ENCODE measurements around the gene PLEKHG5.
A peak's percentile ranks its signal among the peaks of the same experiment; 100 is the strongest.

The PLEKHG5 gene, protein sequence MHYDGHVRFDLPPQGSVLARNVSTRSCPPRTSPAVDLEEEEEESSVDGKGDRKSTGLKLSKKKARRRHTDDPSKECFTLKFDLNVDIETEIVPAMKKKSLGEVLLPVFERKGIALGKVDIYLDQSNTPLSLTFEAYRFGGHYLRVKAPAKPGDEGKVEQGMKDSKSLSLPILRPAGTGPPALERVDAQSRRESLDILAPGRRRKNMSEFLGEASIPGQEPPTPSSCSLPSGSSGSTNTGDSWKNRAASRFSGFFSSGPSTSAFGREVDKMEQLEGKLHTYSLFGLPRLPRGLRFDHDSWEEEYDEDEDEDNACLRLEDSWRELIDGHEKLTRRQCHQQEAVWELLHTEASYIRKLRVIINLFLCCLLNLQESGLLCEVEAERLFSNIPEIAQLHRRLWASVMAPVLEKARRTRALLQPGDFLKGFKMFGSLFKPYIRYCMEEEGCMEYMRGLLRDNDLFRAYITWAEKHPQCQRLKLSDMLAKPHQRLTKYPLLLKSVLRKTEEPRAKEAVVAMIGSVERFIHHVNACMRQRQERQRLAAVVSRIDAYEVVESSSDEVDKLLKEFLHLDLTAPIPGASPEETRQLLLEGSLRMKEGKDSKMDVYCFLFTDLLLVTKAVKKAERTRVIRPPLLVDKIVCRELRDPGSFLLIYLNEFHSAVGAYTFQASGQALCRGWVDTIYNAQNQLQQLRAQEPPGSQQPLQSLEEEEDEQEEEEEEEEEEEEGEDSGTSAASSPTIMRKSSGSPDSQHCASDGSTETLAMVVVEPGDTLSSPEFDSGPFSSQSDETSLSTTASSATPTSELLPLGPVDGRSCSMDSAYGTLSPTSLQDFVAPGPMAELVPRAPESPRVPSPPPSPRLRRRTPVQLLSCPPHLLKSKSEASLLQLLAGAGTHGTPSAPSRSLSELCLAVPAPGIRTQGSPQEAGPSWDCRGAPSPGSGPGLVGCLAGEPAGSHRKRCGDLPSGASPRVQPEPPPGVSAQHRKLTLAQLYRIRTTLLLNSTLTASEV

DNA sequence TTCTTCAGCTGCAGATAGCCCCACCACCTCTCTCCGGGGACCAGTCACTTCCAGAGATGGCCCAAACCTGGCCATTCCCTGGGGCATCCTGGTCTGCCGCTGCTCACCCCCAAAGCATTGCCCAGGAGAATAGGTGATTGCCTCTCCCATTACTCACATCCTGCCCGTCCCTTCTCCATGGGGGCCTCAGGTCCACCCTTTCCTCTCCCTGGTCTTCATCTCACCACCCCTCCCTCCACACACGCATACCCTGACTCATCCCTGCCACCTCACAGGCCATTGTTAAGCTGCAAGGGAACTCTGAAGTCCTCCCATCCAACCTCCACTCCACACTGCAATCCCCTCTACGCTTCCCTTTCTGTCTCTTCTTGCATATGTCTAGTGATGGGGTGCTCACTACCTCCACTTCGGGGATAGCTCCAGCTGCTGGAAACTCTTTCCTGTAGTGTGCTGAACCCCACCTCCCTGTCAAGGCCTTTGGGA lies at the start of gene PLEKHG5:
Gene PLEKHG5, minus strand, starts transcription at position 188 of the 483 bp plus-strand sequence. CDS start 14,096 bp downstream, outside the sequence.
- peak; percentile 96 for DNase-seq (ENCODE audit: low spot score)

DNA sequence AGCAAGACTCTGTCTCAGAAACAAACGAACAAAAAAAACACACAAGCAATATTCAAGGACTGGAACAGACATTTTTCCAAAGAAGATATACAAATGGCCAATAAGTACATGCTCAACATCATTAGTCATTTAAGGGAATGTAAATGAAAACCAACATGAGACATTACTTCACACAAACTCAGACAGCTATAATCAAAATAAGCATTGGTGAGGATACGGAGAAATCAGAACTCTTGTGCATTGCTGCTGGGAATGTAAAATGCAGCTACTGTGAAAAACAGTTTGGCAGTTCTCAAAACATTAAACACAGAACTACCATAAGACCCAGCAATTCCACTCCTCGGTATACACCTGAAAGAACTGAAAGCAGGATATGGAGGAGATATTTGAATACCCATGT lies 47.5 kb upstream of the PLEKHG5 start:
- no peak for DNase-seq (ENCODE audit: low spot score)

DNA sequence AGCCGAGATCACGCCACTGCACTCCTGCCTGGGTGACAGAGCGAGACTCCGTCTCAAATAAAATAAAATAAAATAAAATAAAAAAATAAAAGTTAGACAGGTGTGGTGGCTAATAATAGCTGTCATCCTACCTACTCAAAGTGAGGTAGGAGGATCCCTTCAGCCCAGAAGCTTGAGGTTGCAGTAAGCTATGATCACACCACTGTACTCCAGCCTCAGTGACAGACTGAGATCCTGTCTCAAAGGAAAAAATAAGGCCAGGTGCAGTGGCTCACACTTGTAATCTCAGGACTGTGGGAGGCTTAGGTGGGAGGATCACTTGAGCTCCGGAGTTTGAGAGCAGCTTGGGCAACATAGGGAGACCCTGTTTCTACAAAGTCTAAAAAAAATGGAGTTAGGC lies 44.8 kb upstream of the PLEKHG5 start:
- DNase-seq (ENCODE audit: low spot score): no peak

DNA sequence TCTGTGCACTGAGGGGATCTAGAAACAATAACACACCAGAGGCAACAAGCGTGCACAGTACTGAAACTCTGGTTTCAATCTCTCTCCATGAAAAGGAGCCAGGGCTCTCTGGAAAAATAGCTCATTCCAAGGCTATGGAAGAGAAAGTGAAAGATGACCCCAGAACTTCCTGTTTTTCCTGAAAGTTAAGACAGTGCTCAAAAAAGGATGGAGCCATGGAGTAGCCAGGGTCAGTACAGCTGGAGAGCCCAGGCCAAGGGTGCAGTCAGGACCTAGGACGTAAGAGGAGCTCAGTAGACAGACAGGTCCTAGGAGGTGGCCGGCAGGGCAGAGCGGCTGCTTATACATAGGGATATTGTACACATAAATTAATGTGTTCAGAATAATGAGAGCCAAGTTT lies 43.7 kb upstream of the PLEKHG5 start:
- DNase-seq (ENCODE audit: low spot score): no peak

DNA sequence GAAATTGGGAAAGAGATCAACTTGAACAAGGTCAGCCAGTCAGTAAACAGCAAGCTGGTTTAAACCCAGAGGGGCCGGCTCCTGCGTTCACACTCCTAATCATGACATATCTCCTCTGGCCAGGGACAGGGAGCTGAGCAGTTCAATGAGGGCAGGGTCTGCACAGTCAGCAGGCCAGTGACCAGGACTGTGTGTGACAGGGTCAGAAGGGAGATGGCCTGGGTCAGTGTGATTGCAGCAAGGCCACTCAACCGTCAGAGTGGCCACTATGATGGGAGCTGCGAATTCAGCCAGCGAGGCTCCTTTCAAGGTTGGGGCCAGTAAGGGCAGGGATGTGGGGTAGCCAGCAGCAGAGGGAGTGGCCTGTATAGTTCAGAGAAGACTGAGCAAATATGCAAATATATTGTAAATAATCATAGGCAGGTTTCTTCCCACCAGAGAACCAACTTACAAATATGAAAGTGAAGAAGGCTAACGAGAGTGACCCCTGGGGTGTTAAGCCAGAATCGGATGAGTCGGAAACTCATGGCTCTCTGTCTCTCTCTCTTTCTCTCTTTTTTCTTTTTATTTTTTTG lies 42.9 kb upstream of the PLEKHG5 start:
- DNase-seq (ENCODE audit: low spot score): no peak

DNA sequence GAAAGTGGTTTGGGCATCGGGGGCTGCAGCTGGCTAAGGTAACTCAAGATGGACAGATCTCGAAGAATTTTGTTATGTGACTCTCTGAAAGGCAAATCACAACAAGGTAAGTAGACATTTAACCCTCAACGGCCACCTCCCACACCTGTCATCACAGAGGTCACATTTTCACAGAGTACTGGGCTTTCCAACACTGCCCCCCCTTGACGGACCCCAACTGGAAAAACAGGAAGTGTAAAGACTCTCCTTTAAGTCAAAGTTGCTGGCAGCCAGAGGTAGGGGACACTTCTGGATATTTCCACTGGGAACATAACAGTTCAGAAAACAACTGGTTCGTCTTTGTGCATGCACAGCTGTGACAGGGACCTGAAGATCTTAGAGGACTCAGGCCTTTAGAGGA lies 40.5 kb upstream of the PLEKHG5 start:
- no peak for DNase-seq (ENCODE audit: low spot score)

DNA sequence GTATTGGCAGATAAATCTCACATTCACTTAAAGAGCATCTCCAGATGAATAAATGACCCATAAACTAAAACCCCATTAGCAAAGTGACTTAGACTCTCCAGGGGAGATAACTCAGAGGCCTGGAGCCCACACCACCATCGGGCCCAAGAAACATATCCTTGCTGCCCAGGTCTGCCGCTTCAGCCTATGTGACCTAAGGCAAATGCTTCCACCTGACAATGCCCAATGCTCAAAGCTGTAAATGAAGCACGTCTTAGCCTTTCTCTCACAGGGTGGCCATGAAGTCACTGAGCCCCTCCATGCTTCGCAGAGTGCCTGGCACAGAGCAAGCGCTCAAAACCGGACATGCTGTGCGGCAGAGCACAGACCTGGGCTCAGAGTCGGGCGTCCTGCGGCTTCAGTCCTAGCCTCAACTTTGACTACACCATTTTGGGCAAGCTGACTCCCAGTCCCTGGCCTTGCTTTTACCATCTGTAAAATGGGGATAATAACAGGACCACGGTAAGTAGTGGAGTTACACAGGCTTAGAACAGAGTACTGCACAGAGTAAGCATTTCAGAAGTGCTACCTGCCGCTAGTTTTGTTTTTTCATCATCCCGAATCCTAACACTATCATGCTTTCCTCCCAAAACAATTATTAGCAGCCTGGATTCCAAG lies 39.2 kb upstream of the PLEKHG5 start:
- no peak for DNase-seq (ENCODE audit: low spot score)

DNA sequence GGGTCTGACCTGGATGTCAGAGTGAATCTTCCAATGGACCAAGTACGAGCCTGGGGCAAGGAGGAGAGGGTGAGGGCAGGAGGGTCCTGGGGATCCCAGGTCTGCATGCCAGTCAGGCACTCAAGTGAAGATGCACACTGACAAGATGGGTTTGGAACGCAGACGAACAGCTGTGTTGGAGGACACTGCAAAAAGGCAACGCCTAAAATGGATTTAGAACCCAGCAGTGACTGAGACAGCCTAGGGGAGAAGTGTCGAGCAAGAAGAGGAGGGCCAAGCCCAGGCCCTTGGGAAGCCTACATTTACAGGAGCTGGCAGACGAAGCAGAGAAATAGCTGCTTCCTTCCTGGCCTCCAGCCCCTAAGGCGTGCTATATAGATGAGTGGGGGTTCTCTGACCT lies 37.0 kb upstream of the PLEKHG5 start:
- no peak for DNase-seq (ENCODE audit: low spot score)

DNA sequence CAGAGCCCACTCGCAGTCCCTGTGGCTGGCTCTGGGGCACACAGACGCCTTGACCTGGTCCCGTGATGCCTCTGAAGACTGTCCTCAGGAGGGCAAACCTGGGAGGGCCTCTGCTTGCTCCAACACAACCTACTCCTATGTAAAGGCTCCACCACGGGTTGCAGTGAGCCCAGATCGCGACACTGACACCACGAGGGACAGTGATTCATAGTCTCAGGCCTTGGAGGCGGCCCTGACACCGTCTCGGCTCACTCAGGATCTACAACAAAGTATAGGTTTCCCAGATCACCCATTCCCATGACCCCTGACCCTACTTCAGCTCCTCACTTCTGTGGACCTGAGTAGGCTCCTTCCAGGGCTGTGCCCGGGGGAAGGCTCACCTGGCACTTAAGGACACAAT lies 34.8 kb upstream of the PLEKHG5 start:
- DNase-seq (ENCODE audit: low spot score): no peak

DNA sequence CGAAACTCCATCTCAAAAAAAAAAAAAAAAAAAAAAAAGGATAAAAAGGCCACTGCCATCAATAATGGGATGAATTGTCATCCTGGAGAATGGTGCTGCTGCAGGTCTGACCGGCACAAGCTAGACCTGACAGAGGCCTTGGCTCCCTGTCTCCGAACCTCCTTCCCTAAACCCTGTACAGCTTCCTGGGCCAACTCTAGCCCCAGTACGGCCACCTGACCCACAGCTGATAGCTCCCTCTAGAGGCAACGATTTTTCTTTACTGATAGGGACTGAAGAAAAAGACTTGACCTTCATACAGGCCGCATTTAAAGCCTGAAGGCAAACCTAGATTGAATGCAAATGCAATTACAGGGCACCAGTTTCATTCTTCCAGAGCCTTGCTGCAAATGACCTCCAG lies 32.1 kb upstream of the PLEKHG5 start:
- DNase-seq (ENCODE audit: low spot score): peak; percentile 44

DNA sequence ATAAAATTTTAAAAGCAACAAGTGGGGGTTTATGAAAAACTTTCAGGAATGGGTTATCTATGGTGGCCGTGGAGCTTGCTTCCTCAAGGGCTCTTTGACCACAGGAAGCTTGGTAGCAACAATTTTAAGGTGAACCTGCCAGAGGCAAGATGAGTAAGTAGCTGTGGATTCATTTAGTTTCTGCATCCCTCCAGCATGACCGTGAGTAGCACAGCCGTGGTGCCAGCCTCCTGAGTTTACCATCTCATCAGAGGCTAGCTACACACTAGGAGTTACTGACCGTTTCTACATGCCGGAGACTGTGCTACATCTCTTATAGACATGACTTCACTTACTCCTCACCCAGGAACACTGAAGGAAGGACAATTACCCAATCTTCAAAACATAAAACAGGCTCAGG lies 30.1 kb upstream of the PLEKHG5 start:
- peak; percentile 68 for DNase-seq (ENCODE audit: low spot score)

DNA sequence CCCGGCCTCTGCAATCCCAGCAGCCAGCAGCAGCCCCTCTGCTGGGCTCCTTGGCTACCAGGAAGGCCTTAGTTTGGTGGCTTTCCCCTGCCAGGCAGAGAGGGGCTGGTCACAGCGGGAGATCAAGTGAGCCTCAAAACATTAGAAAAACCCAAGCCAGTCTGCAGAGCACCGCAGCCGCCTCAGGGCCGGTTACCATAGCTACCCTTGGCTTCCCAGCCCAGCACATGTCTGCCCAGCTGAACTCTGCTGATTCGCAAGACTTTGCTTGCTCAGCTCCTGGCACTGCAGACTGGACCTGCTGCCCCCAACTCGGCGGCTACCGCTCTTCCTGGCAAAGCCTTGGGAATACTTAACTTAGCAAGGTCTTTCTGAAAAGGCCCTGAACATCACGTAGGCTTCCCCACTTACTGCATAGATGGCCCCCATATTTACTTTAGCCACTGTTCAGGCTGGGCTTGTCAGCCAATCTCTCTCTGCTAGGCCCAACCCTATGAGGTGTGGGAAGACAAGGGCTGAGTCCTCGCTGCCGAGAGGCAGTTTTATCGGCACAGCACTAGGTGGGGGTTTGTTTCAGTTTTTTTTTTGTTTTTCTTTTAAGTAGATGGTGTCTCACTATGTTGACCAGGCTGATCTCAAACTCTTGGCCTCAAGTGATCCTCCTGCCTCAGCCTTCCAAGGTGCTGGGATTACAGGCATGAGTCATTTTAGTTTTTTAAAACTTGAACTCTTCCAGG lies 28.6 kb upstream of the PLEKHG5 start:
- DNase-seq (ENCODE audit: low spot score): peak; percentile 52

DNA sequence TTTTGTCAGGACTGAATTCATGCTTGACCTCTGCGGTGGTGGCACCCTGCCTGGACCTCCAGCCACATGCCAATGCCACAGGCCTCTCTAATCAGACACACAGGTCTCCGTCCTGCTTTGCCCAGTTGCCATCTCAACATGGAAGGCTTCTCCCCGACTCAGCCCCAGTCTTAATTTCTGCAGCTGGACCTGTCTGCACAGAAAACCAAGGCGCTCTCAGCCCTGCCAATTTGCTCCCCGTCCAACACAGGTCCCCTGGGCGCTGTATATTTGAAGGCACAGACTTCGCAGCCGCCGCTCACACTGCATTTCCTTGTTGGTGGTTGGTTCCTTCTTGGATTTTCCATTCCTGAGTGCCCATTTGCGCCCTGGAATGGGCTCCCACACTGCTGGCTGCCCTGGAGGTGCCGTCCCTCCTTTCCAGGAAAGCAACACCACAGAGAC lies 28.0 kb upstream of the PLEKHG5 start:
- no peak for DNase-seq (ENCODE audit: low spot score)

DNA sequence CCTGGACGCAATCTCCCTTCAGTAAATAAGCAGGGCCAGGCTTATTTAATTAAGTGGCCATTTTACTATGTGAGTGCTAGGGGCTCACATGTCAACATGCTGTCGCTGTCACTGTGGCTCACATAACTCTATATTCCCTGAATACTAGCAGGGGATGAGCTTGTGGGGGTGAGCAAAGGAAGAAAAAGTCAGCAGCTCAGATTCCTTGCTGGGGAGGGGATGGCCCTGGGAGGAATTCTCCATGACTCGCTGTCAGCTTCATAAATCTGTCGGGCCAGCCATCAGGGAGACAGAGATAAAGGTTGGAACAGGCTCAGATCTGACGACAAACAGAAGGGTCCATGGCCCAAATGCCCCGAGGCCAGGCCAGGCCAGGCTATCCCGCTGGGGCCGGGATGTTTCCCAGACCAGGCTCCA lies 26.0 kb upstream of the PLEKHG5 start:
- DNase-seq (ENCODE audit: low spot score): peak; percentile 41

DNA sequence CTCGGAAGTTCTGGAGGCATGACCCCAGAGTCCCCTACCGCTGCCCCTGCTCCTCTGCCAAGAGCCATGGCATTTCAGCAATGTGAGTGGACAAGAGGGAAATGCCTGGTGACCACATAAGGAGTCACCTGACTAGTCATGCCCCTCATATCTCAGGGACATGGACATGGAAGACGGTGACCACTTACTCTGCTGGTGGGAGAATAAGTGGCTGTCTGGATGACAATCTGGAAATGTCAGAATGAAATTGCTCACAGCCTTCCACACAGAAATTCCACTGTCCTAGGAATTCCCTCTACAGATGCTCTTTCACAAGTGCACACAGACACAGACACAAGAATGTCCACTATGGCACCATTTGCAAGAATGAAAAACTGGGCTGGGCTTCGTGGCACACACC lies 24.3 kb upstream of the PLEKHG5 start:
- peak; percentile 76 for DNase-seq (ENCODE audit: low spot score)

DNA sequence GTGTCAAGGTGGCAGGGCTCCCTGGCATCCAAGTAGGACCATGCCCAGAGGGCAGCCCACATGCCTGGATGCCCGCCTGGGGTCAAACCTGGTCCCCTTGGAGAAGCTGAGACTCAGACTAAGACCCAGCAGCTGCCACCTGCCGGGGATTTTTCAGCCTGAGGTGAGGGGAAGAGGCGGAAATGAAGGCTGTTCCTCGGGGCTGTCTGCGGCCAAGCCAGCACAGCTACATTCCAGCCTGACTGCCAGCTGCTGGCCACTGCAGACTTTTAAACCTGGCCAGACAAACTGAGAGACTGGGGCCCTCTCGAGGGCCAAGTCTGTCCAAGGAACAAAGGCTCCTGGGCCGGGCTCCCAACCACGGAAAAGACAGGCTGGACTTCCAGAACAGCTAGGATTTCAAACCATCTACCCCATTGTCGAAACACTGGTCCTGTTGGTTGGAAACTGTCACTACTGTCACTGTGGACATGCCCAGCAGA lies 21.9 kb upstream of the PLEKHG5 start:
- no peak for DNase-seq (ENCODE audit: low spot score)

DNA sequence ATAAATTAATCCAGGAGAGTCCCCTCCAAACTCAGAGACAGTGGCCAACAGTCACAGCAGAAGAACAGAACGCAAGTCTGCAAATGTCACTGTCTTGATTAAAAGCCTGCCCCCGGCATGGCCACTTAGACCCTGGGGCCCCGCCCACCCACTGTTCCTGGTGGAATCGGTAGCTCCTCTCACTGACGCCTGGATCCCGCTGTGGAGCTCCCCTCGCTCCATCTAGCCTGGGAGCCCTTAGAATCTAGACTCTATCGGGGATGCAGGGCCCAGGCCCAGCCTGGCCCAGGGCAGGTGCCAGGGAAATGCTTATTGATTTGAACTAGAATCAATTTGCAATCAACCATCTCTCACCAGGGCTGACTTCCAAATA lies 21.4 kb upstream of the PLEKHG5 start:
- no peak for DNase-seq (ENCODE audit: low spot score)

DNA sequence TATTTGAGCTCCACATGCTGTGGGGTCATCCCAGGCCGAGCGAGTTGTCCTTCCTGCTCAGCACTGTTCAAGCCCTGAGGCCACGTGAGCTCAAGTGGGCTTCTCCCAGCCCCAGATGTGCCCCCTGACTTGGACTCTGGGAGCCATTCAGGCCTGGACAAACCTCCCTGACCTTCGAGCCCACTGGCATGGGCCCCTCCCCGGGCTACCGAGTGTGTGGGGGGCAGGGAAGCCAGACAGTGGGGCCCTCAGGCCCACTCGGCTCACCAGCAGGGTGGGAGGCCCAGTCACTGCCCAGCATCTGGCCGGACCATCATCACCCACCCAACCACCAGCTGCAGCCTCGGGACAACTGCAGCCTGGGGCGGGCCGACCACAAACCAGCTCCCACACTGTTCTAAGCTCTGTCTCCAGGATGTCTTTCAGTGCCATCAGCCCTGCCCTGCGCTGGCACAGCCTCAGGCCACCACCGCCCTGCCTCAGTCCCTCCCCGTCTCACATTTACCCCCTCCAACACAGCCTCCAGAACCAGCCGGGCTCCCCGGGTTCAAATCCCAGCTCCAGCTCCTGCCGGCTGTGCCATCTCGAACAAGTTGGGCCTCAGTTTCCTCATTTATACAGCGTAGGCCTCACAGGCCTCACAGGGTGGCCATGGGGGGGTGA lies 20.9 kb upstream of the PLEKHG5 start:
- no peak for DNase-seq (ENCODE audit: low spot score)

DNA sequence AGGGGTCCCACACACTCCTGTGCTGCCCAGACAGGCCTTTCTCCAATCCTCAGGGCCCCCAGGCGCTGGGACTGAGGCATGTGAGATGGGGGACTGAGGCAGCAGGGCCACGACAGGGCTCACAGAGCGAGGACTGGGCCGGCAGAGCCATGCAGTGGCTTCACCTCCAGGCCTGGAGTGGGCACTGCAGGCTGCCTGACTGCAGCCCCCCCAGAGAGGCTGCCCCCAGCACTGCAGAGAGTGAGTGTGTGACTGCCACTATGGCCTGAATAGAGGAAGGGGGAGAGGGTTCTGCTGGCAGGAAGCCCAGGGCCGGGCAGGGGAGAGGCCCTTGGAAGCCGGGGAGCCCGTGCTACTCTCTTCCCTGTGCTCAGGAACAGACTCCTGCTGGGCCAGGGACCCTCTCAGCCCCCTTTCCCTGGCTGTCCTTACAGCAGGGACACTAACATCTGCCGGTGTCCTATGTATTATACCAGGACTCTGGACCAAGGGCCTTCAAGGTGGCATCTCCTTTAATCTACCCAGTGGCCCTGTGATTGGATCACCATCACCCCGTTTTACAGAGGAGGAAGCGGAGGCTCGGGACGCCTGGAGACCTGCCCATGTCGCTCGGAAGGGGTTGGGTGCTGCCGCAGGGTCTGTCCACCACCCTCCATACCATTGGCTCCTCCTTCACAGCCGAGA lies 20.2 kb upstream of the PLEKHG5 start:
- no peak for DNase-seq (ENCODE audit: low spot score)

DNA sequence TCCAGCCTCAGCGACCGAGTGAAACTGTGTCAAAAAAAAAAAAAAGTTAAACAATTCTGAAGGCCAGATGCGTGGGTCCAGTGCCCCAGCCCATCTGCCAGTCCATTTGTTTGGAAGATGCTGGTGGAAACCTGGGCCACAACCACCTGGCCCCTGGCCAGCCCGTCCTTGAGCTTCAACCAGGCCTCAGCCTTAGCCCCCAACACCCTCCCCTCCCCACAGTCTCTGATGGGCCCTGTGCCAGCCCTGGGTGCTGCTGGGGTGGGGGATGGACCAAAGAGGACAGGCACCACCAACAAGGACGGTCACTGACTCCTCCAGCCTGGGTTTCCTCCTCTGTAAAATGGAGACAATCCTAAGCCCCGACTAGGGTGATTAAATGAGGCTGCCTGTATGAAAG lies 19.6 kb upstream of the PLEKHG5 start:
- no peak for DNase-seq (ENCODE audit: low spot score)
